Activated naive CD4-positive, alpha-beta T cell treated with anti-CD3 and anti-CD28 coated beads, Interleukin-2, amount 50 U/mL, for 24 hours (primary cell): ENCODE data around the gene SCAPER.
"Not testable (repeated sequence)": the region's sequence is repeated elsewhere in the genome, so short reads cannot be mapped to it uniquely, and the experiment has no call there.

Source experiments
- H3K27ac Mint-ChIP-seq: one replicate; pipeline ENCODE4 v1.8.0; 2021; ENCODE audit warnings: mild to moderate bottlenecking, mixed read lengths
- H3K27me3 Mint-ChIP-seq: one replicate; pipeline ENCODE4 v1.8.0; 2021; ENCODE audit warnings: mixed read lengths
- H3K36me3 Mint-ChIP-seq: one replicate; pipeline ENCODE4 v1.8.0; 2021; ENCODE audit warnings: mixed read lengths
- H3K4me1 Mint-ChIP-seq: one replicate; pipeline ENCODE4 v1.8.0; 2021; ENCODE audit warnings: mixed read lengths
- H3K4me3 Mint-ChIP-seq: one replicate; pipeline ENCODE4 v1.8.0; 2021; ENCODE audit warnings: mild to moderate bottlenecking, mixed read lengths
- H3K9me3 Mint-ChIP-seq: one replicate; pipeline ENCODE4 v1.8.0; 2021; ENCODE audit warnings: mixed read lengths

Gene SCAPER

GRCh38 chr15:76313731-76314130 lies 591.4 kb downstream of the SCAPER start:
- Mint-ChIP-seq H3K4me3 (no peak overlapping the region), H3K27ac (no peak overlapping the region)

GRCh38 chr15:76313175-76313567 lies 592.0 kb downstream of the SCAPER start:
- H3K27me3 Mint-ChIP-seq, H3K9me3 Mint-ChIP-seq, H3K36me3 Mint-ChIP-seq, H3K27ac Mint-ChIP-seq: not testable (repeated sequence)
- Mint-ChIP-seq H3K4me1 (peaks cover 36% of the 10 kb centered on the region), H3K4me3 (peak overlapping the region; percentile 67)

More at GRCh38 chr15:76313731-76314130, 591.4 kb downstream of the SCAPER start:
- peaks cover 30% of the 10 kb centered on the region for H3K4me1 Mint-ChIP-seq
- H3K27me3 Mint-ChIP-seq: no peaks in the 10 kb centered on the region
- H3K9me3 Mint-ChIP-seq: no peaks in the 10 kb centered on the region
- no peaks in the 10 kb centered on the region for H3K36me3 Mint-ChIP-seq

- peak overlapping the region; percentile 67 for H3K4me3 Mint-ChIP-seq
- H3K9me3 Mint-ChIP-seq: no peaks in the 10 kb centered on the region
- H3K4me1 Mint-ChIP-seq: peaks cover 39% of the 10 kb centered on the region
- no peaks in the 10 kb centered on the region for H3K36me3 Mint-ChIP-seq
- peak overlapping the region; percentile 56 for H3K27ac Mint-ChIP-seq
- no peaks in the 10 kb centered on the region for H3K27me3 Mint-ChIP-seq
These were observed 592.5 kb downstream of the SCAPER start for GRCh38 chr15:76312540-76313174.

GRCh38 chr15:76311100-76311953 lies 593.8 kb downstream of the SCAPER start, which contains the start of gene ETFA:
Gene ETFA, minus strand, starts transcription at chr15:76311469. Its CDS starts 81 bp downstream, at chr15:76311388.
- H3K4me3 Mint-ChIP-seq: peak within 1 kb of the TSS; percentile 91
- H3K9me3 Mint-ChIP-seq: no peaks in the 10 kb centered on the region
- no peaks in the 10 kb centered on the region for H3K27me3 Mint-ChIP-seq
- peaks cover 2% of the 10 kb centered on the region for H3K36me3 Mint-ChIP-seq
- H3K4me1 Mint-ChIP-seq: peaks cover 45% of the 10 kb centered on the region
- peak within 1 kb of the TSS; percentile 85 for H3K27ac Mint-ChIP-seq

- peak overlapping the region; percentile 55 for H3K27ac Mint-ChIP-seq
- peaks cover 2% of the 10 kb centered on the region for H3K36me3 Mint-ChIP-seq
- no peaks in the 10 kb centered on the region for H3K27me3 Mint-ChIP-seq
- H3K9me3 Mint-ChIP-seq: no peaks in the 10 kb centered on the region
- peak overlapping the region; percentile 91 for H3K4me3 Mint-ChIP-seq
- peaks cover 49% of the 10 kb centered on the region for H3K4me1 Mint-ChIP-seq
These were observed 594.6 kb downstream of the SCAPER start for GRCh38 chr15:76310475-76311099.

- Mint-ChIP-seq H3K36me3 (peaks cover 5% of the 10 kb centered on the region), H3K9me3 (peaks cover 5% of the 10 kb centered on the region), H3K27me3 (no peaks in the 10 kb centered on the region), H3K4me1 (peaks cover 57% of the 10 kb centered on the region), H3K4me3 (peak overlapping the region; percentile 91), H3K27ac (peak overlapping the region; percentile 76)
These were observed 595.4 kb downstream of the SCAPER start for GRCh38 chr15:76309601-76310330.

GRCh38 chr15:76303909-76304308 lies 601.2 kb downstream of the SCAPER start:
- no peaks in the 10 kb centered on the region for H3K27me3 Mint-ChIP-seq
- peaks cover 36% of the 10 kb centered on the region for H3K4me1 Mint-ChIP-seq
- no peak overlapping the region for H3K27ac Mint-ChIP-seq
- H3K4me3 Mint-ChIP-seq: no peak overlapping the region
- H3K36me3 Mint-ChIP-seq: peaks cover 10% of the 10 kb centered on the region
- peaks cover 5% of the 10 kb centered on the region for H3K9me3 Mint-ChIP-seq

- peaks cover 6% of the 10 kb centered on the region for H3K36me3 Mint-ChIP-seq
- no peak overlapping the region for H3K27ac Mint-ChIP-seq
- peaks cover 20% of the 10 kb centered on the region for H3K4me1 Mint-ChIP-seq
- H3K9me3 Mint-ChIP-seq: no peaks in the 10 kb centered on the region
- no peaks in the 10 kb centered on the region for H3K27me3 Mint-ChIP-seq
- H3K4me3 Mint-ChIP-seq: no peak overlapping the region
These were observed 605.4 kb downstream of the SCAPER start for GRCh38 chr15:76299786-76300185.

GRCh38 chr15:76298986-76299385 lies 606.2 kb downstream of the SCAPER start:
- peaks cover 26% of the 10 kb centered on the region for H3K4me1 Mint-ChIP-seq
- H3K4me3 Mint-ChIP-seq: no peak overlapping the region
- no peak overlapping the region for H3K27ac Mint-ChIP-seq
- H3K27me3 Mint-ChIP-seq: no peaks in the 10 kb centered on the region
- H3K36me3 Mint-ChIP-seq: peaks cover 3% of the 10 kb centered on the region
- no peaks in the 10 kb centered on the region for H3K9me3 Mint-ChIP-seq

GRCh38 chr15:76297951-76298350 lies 607.2 kb downstream of the SCAPER start:
- not testable (repeated sequence) for H3K4me3 Mint-ChIP-seq, H3K27me3 Mint-ChIP-seq, H3K27ac Mint-ChIP-seq, H3K36me3 Mint-ChIP-seq, H3K9me3 Mint-ChIP-seq
- peaks cover 29% of the 10 kb centered on the region for H3K4me1 Mint-ChIP-seq
